Measurements from ENCODE around the gene DSG4.

DSG4 gene

GRCh38 chr18:31382107-31382506, 5.5 kb downstream of the DSG4 start:
- Histone ChIP-seq H3K27me3 (replicated peaks; ENCODE audit: control insufficient read depth, insufficient read depth, low read length) (no peaks in the 10 kb centered on the region), H3K36me3 (ENCODE audit: control insufficient read depth, insufficient read depth, low read length) (no peaks in the 10 kb centered on the region), H3K4me3 (replicated peaks; ENCODE audit: low read depth, low read length) (no peak overlapping the region)
- no peak for TF ChIP-seq CTCF (IDR thresholded peaks at IDR 0.05; ENCODE audit: insufficient read depth, low read length, poor library complexity, severe bottlenecking)
- no peak for DNase-seq (ENCODE audit: extremely low read depth, insufficient read length)

GRCh38 chr18:31386741-31387140, 10.2 kb downstream of the DSG4 start:
- no peak for TF ChIP-seq CTCF (IDR thresholded peaks at IDR 0.05; ENCODE audit: insufficient read depth, low read length, poor library complexity, severe bottlenecking)

GRCh38 chr18:31393286-31393685, 16.7 kb downstream of the DSG4 start:
- no peak for TF ChIP-seq CTCF (IDR thresholded peaks at IDR 0.05; ENCODE audit: insufficient read depth, low read length, poor library complexity, severe bottlenecking)
- H3K27me3 ChIP-seq (replicated peaks; ENCODE audit: control insufficient read depth, insufficient read depth, low read length): no peaks in the 10 kb centered on the region
- H3K36me3 ChIP-seq (ENCODE audit: control insufficient read depth, insufficient read depth, low read length): no peaks in the 10 kb centered on the region
- no peak for DNase-seq (ENCODE audit: extremely low read depth, insufficient read length)
- no peak overlapping the region for H3K4me3 ChIP-seq (replicated peaks; ENCODE audit: low read depth, low read length)

More at GRCh38 chr18:31386741-31387140, 10.2 kb downstream of the DSG4 start:
- no peaks in the 10 kb centered on the region for H3K36me3 ChIP-seq (ENCODE audit: control insufficient read depth, insufficient read depth, low read length)
- H3K4me3 ChIP-seq (replicated peaks; ENCODE audit: low read depth, low read length): no peak overlapping the region
- DNase-seq (ENCODE audit: extremely low read depth, insufficient read length): no peak
- H3K27me3 ChIP-seq (replicated peaks; ENCODE audit: control insufficient read depth, insufficient read depth, low read length): no peaks in the 10 kb centered on the region

GRCh38 chr18:31396796-31397612, 20.4 kb downstream of the DSG4 start:
- Histone ChIP-seq H3K4me3 (replicated peaks; ENCODE audit: low read depth, low read length) (no peak overlapping the region), H3K27me3 (replicated peaks; ENCODE audit: control insufficient read depth, insufficient read depth, low read length) (no peaks in the 10 kb centered on the region), H3K36me3 (ENCODE audit: control insufficient read depth, insufficient read depth, low read length) (no peaks in the 10 kb centered on the region)
- TF ChIP-seq CTCF (IDR thresholded peaks at IDR 0.05; ENCODE audit: insufficient read depth, low read length, poor library complexity, severe bottlenecking): no peak
- no peak for DNase-seq (ENCODE audit: extremely low read depth, insufficient read length)

- DNase-seq (ENCODE audit: extremely low read depth, insufficient read length): no peak
- no peak for TF ChIP-seq CTCF (IDR thresholded peaks at IDR 0.05; ENCODE audit: insufficient read depth, low read length, poor library complexity, severe bottlenecking)
- Histone ChIP-seq H3K4me3 (replicated peaks; ENCODE audit: low read depth, low read length) (no peak overlapping the region), H3K27me3 (replicated peaks; ENCODE audit: control insufficient read depth, insufficient read depth, low read length) (no peaks in the 10 kb centered on the region), H3K36me3 (ENCODE audit: control insufficient read depth, insufficient read depth, low read length) (no peaks in the 10 kb centered on the region)
These were observed 21.6 kb downstream of the DSG4 start for GRCh38 chr18:31398191-31398590.

Data from GM06990 (cell line).